CD14-positive monocyte (primary cell): ENCODE results near the gene PSMD9. TPM values are rescaled to one million over a fixed set of nuclear protein-coding genes. Genes with fewer than 3 reads are reported as not detected.
"Not testable (repeated sequence)": the region's sequence is repeated elsewhere in the genome, so short reads cannot be mapped to it uniquely, and the experiment has no call there.

Experiments used
- DNase-seq, 3 donors: peaks; one replicate each; pipeline ENCODE4 v3.0.0-alpha.2; 2011 to 2022
- H2AFZ ChIP-seq: 2 replicates; pipeline ENCODE4 v1.6.0; 2012; ENCODE audit warnings: mild to moderate bottlenecking, low read depth, low read length, inconsistent platforms; ENCODE audit not compliant: insufficient read depth, poor library complexity, severe bottlenecking
- H3K27ac ChIP-seq, 2 donors: 1 replicate in 1 of 2; 2 replicates in 1 of 2; pipeline ENCODE4 v1.5.1; 2012 to 2013; ENCODE audit warnings: low read length in 2 of 2, control low read depth in 1 of 2, inconsistent platforms in 1 of 2, low read depth in 1 of 2, mild to moderate bottlenecking in 1 of 2
- H3K27me3 ChIP-seq, 2 donors: one replicate each; pipeline versions ENCODE4 v1.6.0 to v1.6.1; 2011 to 2013; ENCODE audit warnings: low read length in 2 of 2; ENCODE audit not compliant: control insufficient read depth in 2 of 2, insufficient read depth in 2 of 2
- H3K36me3 ChIP-seq, 2 donors: replicated peaks in 1 of 2; 1 replicate in 1 of 2; 2 replicates in 1 of 2; pipeline versions ENCODE4 v1.5.1 to v1.6.1; 2012 to 2013; ENCODE audit warnings: low read length in 2 of 2, control low read depth in 1 of 2, inconsistent platforms in 1 of 2, mild to moderate bottlenecking in 1 of 2; ENCODE audit not compliant: insufficient read depth in 2 of 2, control insufficient read depth in 1 of 2
- H3K4me1 ChIP-seq, 2 donors: 1 replicate in 1 of 2; 2 replicates in 1 of 2; pipeline versions ENCODE4 v1.5.1 to v1.6.1; 2012 to 2013; ENCODE audit warnings: low read length in 2 of 2, control low read depth in 1 of 2, inconsistent platforms in 1 of 2, mild to moderate bottlenecking in 1 of 2, moderate library complexity in 1 of 2; ENCODE audit not compliant: insufficient read depth in 2 of 2, control insufficient read depth in 1 of 2
- H3K4me2 ChIP-seq: replicated peaks from 2 replicates; pipeline ENCODE3; 2012; ENCODE audit warnings: low read length, moderate library complexity, mild to moderate bottlenecking; ENCODE audit not compliant: poor library complexity, severe bottlenecking; ENCODE audit errors: extremely low read depth
- H3K4me3 ChIP-seq, 3 experiments: fragments of 200-600 bp in 1 of 3; sonication (generic) in 1 of 3; replicated peaks in 1 of 3; 1 replicate in 2 of 3; 2 replicates in 1 of 3; pipeline ENCODE4 v1.5.1; 2011 to 2013; ENCODE audit warnings: low read length in 3 of 3, mild to moderate bottlenecking in 3 of 3, control low read depth in 2 of 3, low read depth in 2 of 3, inconsistent platforms in 1 of 3, moderate library complexity in 1 of 3
- H3K79me2 ChIP-seq: 2 replicates; pipeline ENCODE4 v1.6.0; 2012; ENCODE audit warnings: mild to moderate bottlenecking, control low read depth, inconsistent platforms, low read length, moderate library complexity; ENCODE audit not compliant: insufficient read depth
- H3K9ac ChIP-seq: 2 replicates; pipeline ENCODE4 v1.6.0; 2017; ENCODE audit warnings: low read length, mild to moderate bottlenecking; ENCODE audit not compliant: insufficient read depth, poor library complexity, severe bottlenecking
- H3K9me3 ChIP-seq, 2 donors: replicated peaks in 1 of 2; 1 replicate in 1 of 2; 2 replicates in 1 of 2; pipeline versions ENCODE4 v1.5.1 to v1.6.1; 2012 to 2013; ENCODE audit warnings: low read length in 2 of 2, control low read depth in 1 of 2; ENCODE audit not compliant: control insufficient read depth in 1 of 2, insufficient read depth in 1 of 2
- H4K20me1 ChIP-seq: 2 replicates; pipeline ENCODE4 v1.6.0; 2012; ENCODE audit warnings: mild to moderate bottlenecking, low read length, control low read depth, moderate library complexity; ENCODE audit not compliant: insufficient read depth
- H3K27ac Mint-ChIP-seq, 7 donors: one replicate each; pipeline ENCODE4 v1.8.0; 2020; ENCODE audit warnings: mild to moderate bottlenecking in 7 of 7, mixed read lengths in 7 of 7, moderate library complexity in 6 of 7, inconsistent platforms in 2 of 7
- H3K27me3 Mint-ChIP-seq, 3 donors: one replicate each; pipeline ENCODE4 v1.8.0; 2021 to 2022; ENCODE audit warnings: low read depth in 3 of 3, mild to moderate bottlenecking in 3 of 3, mixed read lengths in 3 of 3, moderate library complexity in 3 of 3, inconsistent platforms in 1 of 3
- H3K36me3 Mint-ChIP-seq, 2 donors: one replicate each; pipeline ENCODE4 v1.8.0; 2020; ENCODE audit warnings: mixed read lengths in 2 of 2, inconsistent platforms in 1 of 2, mild to moderate bottlenecking in 1 of 2
- H3K4me1 Mint-ChIP-seq: one replicate; pipeline ENCODE4 v1.8.0; 2020; ENCODE audit warnings: mild to moderate bottlenecking, mixed read lengths
- H3K4me3 Mint-ChIP-seq, 2 donors: one replicate each; pipeline ENCODE4 v1.8.0; 2020; ENCODE audit warnings: mild to moderate bottlenecking in 2 of 2, mixed read lengths in 2 of 2, moderate library complexity in 1 of 2
- H3K9me3 Mint-ChIP-seq, 7 donors: one replicate each; pipeline ENCODE4 v1.8.0; 2020 to 2022; ENCODE audit warnings: mixed read lengths in 7 of 7, mild to moderate bottlenecking in 6 of 7, moderate library complexity in 6 of 7, inconsistent platforms in 2 of 7
- CTCF ChIP-seq: fragments of 200-600 bp; IDR thresholded peaks from one replicate; pipeline ENCODE4 v1.8.0; 2022; ENCODE audit warnings: antibody characterized with exemption, mild to moderate bottlenecking
- WGBS: methylation state at CpG from one replicate; pipeline ENCODE4 v1.1.5; 2013; ENCODE audit warnings: missing lambda C conversion rate; ENCODE audit not compliant: insufficient coverage; 5-methylcytosine and 5-hydroxymethylcytosine counted together
- intact Hi-C, 2 donors: fragments of 100-400 bp; cut with micrococcal nuclease; formaldehyde crosslinking; loops; one replicate each; pipeline versions ENCODE4 v1.15.0 to v1.15.1; 2023
- polyA plus RNA-seq, 3 donors: library from polyadenylated mRNA; depleted of rRNA in 1 of 3; unstranded in 2 of 3; stranded (reverse) in 1 of 3; fragments of 300-500 nt in 2 of 3; fragments of >200 nt in 1 of 3; fragmentation: Illumina TruSeq in 2 of 3; gene quantifications; 1 replicate in 2 of 3; 2 replicates in 1 of 3; pipeline ENCODE4 v1.2.3, GENCODE V29; 2012 to 2021

PSMD9 gene
- polyA plus RNA-seq, 3 donors, result 89.6 to 135 (median 93.3) TPM

GRCh38 chr12:121888083-121888477, 510 bp upstream of the PSMD9 start:
- Histone ChIP-seq H3K9me3 (no peaks in the 10 kb centered on the region), H3K4me1 (peaks cover 19 to 21% of the 10 kb centered on the region in 2 donors), H3K36me3 (peaks cover 7 to 16% of the 10 kb centered on the region in 2 donors), H3K4me3 (peak overlapping the region in 1 of 3 experiments; percentile 87), H3K79me2 (peaks cover 41% of the 10 kb centered on the region), H4K20me1 (peaks cover 28% of the 10 kb centered on the region), H3K4me2 (peak overlapping the region; percentile 80), H3K9ac (no peak overlapping the region), H3K27me3 (no peaks in the 10 kb centered on the region), H3K27ac (peak overlapping the region; percentile 92), H2AFZ (peak overlapping the region; percentile 97)
- intact Hi-C loops, result loop anchor here (2.0 to 10.0 kb wide), 5 partner anchors 46 to 173 kb away; partner anchors contain the start of gene TMEM120B (in 1 of the 2)
- no peak for DNase-seq
- peaks cover 3 to 14% of the 10 kb centered on the region in 2 donors for H3K36me3 Mint-ChIP-seq
- H3K27ac Mint-ChIP-seq, result peak overlapping the region; percentile 97 to 99 (median 99)
- no peak for TF ChIP-seq CTCF
- peak overlapping the region; percentile 63 to 94 for H3K4me3 Mint-ChIP-seq
- H3K4me1 Mint-ChIP-seq, result peaks cover 19% of the 10 kb centered on the region
- no peaks in the 10 kb centered on the region for H3K9me3 Mint-ChIP-seq
- peaks cover 0 to 8% (median 1%) of the 10 kb centered on the region in 3 donors for H3K27me3 Mint-ChIP-seq
- 27% methylated on average over 2 of the region's 6 CpGs for WGBS

GRCh38 chr12:121889274-121889624, 659 bp downstream of the PSMD9 start:
- intact Hi-C loops, result loop anchor here (2.0 to 10.0 kb wide), 5 partner anchors 47 to 174 kb away; partner anchors contain the start of gene TMEM120B (in 1 of the 2)
- Histone ChIP-seq H3K27me3 (no peaks in the 10 kb centered on the region), H3K9me3 (no peaks in the 10 kb centered on the region), H3K4me2 (peak overlapping the region; percentile 80), H3K79me2 (peaks cover 52% of the 10 kb centered on the region), H3K27ac (peak overlapping the region; percentile 92), H3K36me3 (peaks cover 11 to 28% of the 10 kb centered on the region in 2 donors), H3K4me1 (peaks cover 19 to 21% of the 10 kb centered on the region in 2 donors), H4K20me1 (peaks cover 40% of the 10 kb centered on the region), H2AFZ (peak overlapping the region; percentile 97), H3K4me3 (peak overlapping the region; percentile 52 to 87 (median 84)), H3K9ac (peak overlapping the region; percentile 86)
- H3K4me1 Mint-ChIP-seq, result peaks cover 25% of the 10 kb centered on the region
- no peaks in the 10 kb centered on the region for H3K9me3 Mint-ChIP-seq
- peaks cover 11 to 17% of the 10 kb centered on the region in 2 donors for H3K36me3 Mint-ChIP-seq
- 3% methylated on average over 7 of the region's 7 CpGs for WGBS
- DNase-seq, result no peak
- peak overlapping the region; percentile 97 to 99 (median 99) for H3K27ac Mint-ChIP-seq
- TF ChIP-seq CTCF, result no peak
- H3K4me3 Mint-ChIP-seq, result peak overlapping the region; percentile 94 to 99
- peaks cover 0 to 3% (median 1%) of the 10 kb centered on the region in 3 donors for H3K27me3 Mint-ChIP-seq

DNA sequence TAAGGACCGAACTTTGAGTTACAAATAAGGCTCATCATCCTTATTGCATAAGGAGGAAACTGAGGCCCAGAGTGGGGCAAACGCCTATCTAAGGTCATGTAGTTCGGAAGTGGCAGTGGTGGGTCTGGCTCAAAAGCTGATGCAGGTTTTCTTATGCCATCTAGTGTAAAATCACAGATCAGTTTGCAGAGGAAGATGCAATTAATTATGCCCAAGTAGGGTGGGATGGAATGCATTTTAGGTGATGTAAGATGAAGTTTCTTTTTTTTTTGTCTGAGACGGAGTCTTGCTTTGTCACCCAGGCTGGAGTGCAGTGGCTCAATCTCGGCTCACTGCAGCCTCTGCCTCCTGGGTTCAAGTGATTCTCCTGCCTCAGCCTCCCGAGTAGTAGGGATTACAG, 1.1 kb downstream of the PSMD9 start:
- H3K4me1 ChIP-seq, result peaks cover 19 to 21% of the 10 kb centered on the region in 2 donors
- H4K20me1 ChIP-seq, result peaks cover 44% of the 10 kb centered on the region
- H3K27me3 ChIP-seq, H3K9me3 ChIP-seq, H3K27me3 Mint-ChIP-seq, H3K9me3 Mint-ChIP-seq, H2AFZ ChIP-seq: not testable (repeated sequence)
- intact Hi-C loops, result loop anchor here (2.0 to 10.0 kb wide), 5 partner anchors 47 to 175 kb away; partner anchors contain the start of gene TMEM120B (in 1 of the 2)
- Mint-ChIP-seq H3K4me3 (peak overlapping the region in 1 of 2 donors; percentile 99), H3K4me1 (peaks cover 25% of the 10 kb centered on the region), H3K27ac (peak overlapping the region; percentile 97 to 99 (median 99)), H3K36me3 (peaks cover 15 to 20% of the 10 kb centered on the region in 2 donors)
- peaks cover 14 to 32% of the 10 kb centered on the region in 2 donors for H3K36me3 ChIP-seq
- H3K4me2 ChIP-seq, result peak overlapping the region; percentile 80
- peaks cover 56% of the 10 kb centered on the region for H3K79me2 ChIP-seq
- peak overlapping the region; percentile 52 to 87 (median 84) for H3K4me3 ChIP-seq
- peak in 1 of 3 donors; percentile 14 for DNase-seq
- H3K9ac ChIP-seq, result peak overlapping the region; percentile 86
- H3K27ac ChIP-seq, result peak overlapping the region; percentile 92
- WGBS, result 34% methylated on average over 3 of the region's 6 CpGs
